B cell (primary cell): Measurements from ENCODE around the gene CEACAM16. TPM values are rescaled to one million over a fixed set of nuclear protein-coding genes. Genes with fewer than 3 reads are reported as not detected.

ENCODE experiments used
- ATAC-seq: fragments of 200-7000 bp; cut with Tn5 transposase; one replicate; pipeline ENCODE4 v1.10.0; 2021; ENCODE audit warnings: low read depth, mild to moderate bottlenecking, moderate number of reproducible peaks, moderate library complexity
- CTCF ChIA-PET: fragments of 350-600 bp; sonication (Branson Sonifier 250); formaldehyde crosslinking; loops from one replicate; lab custom pipeline; 2021; ENCODE audit warnings: antibody characterized with exemption, inconsistent platforms; lab: Charles Lee
- POLR2A ChIA-PET: fragments of 350-600 bp; sonication (Branson Sonifier 250); formaldehyde crosslinking; loops from one replicate; lab custom pipeline; 2021; ENCODE audit warnings: antibody characterized with exemption; lab: Charles Lee
- DNase-seq: peaks from one replicate; pipeline ENCODE4 v3.0.0; 2013
- H2AFZ ChIP-seq: 2 replicates; pipeline ENCODE4 v1.6.1; 2012; ENCODE audit warnings: mild to moderate bottlenecking, low read depth, low read length; ENCODE audit not compliant: insufficient read depth, poor library complexity, severe bottlenecking
- H3K27ac ChIP-seq, 2 donors: 1 replicate in 1 of 2; 2 replicates in 1 of 2; pipeline ENCODE4 v1.5.1; 2012 to 2013; ENCODE audit warnings: low read length in 2 of 2, mild to moderate bottlenecking in 2 of 2, moderate library complexity in 1 of 2
- H3K27me3 ChIP-seq, 4 experiments: fragments of 200-600 bp in 1 of 4; sonication (generic) in 1 of 4; replicated peaks in 1 of 4; 1 replicate in 2 of 4; 2 replicates in 2 of 4; pipeline versions ENCODE4 v1.6.1 to v1.7.0; 2013 to 2016; ENCODE audit warnings: low read length in 3 of 4, mild to moderate bottlenecking in 2 of 4, mixed read lengths in 1 of 4, moderate library complexity in 1 of 4; ENCODE audit not compliant: insufficient read depth in 4 of 4, control insufficient read depth in 3 of 4; ENCODE audit errors: control extremely low read depth in 1 of 4
- H3K36me3 ChIP-seq, 2 experiments: replicated peaks in 1 of 2; 1 replicate in 1 of 2; 2 replicates in 1 of 2; pipeline versions ENCODE4 v1.6.1 to v1.7.1; 2013; ENCODE audit warnings: low read length in 1 of 2; ENCODE audit not compliant: insufficient read depth in 2 of 2, control insufficient read depth in 1 of 2; ENCODE audit errors: control extremely low read depth in 1 of 2, extremely low read depth in 1 of 2
- H3K4me1 ChIP-seq, 2 donors: fragments of 200-600 bp in 1 of 2; sonication (generic) in 1 of 2; 1 replicate in 1 of 2; 2 replicates in 1 of 2; pipeline versions ENCODE4 v1.5.1 to v1.6.1; 2013 to 2017; ENCODE audit warnings: low read length in 2 of 2; ENCODE audit not compliant: control insufficient read depth in 2 of 2, insufficient read depth in 2 of 2
- H3K4me2 ChIP-seq: replicated peaks from 2 replicates; pipeline ENCODE3; 2012; ENCODE audit warnings: mild to moderate bottlenecking, low read depth, low read length; ENCODE audit not compliant: poor library complexity, severe bottlenecking
- H3K4me3 ChIP-seq, 5 experiments: fragments of 200-600 bp in 1 of 5; sonication (generic) in 1 of 5; 1 replicate in 3 of 5; 2 replicates in 2 of 5; pipeline versions ENCODE4 v1.5.1 to v1.7.0; 2011 to 2016; ENCODE audit warnings: low read length in 4 of 5, mild to moderate bottlenecking in 4 of 5, low read depth in 2 of 5, control low read depth in 1 of 5, moderate library complexity in 1 of 5; ENCODE audit not compliant: insufficient read depth in 1 of 5; ENCODE audit errors: control extremely low read depth in 1 of 5, extremely low read depth in 1 of 5
- H3K79me2 ChIP-seq: fragments of 200-600 bp; sonication (generic); one replicate; pipeline ENCODE4 v1.6.0; 2016; ENCODE audit warnings: low read length; ENCODE audit not compliant: control insufficient read depth, insufficient read depth
- H3K9ac ChIP-seq: fragments of 200-600 bp; sonication (generic); 2 replicates; pipeline ENCODE4 v1.6.1; 2017; ENCODE audit warnings: mild to moderate bottlenecking, low read length, moderate library complexity
- H3K9me3 ChIP-seq, 3 donors: one replicate each; pipeline versions ENCODE4 v1.6.1 to v1.7.1; 2013; ENCODE audit warnings: low read length in 2 of 3; ENCODE audit not compliant: control insufficient read depth in 2 of 3, insufficient read depth in 1 of 3; ENCODE audit errors: control extremely low read depth in 1 of 3
- H4K20me1 ChIP-seq: 2 replicates; pipeline ENCODE4 v1.6.0; 2012; ENCODE audit warnings: mild to moderate bottlenecking, low read length; ENCODE audit not compliant: insufficient read depth, control insufficient read depth, poor library complexity, severe bottlenecking
- H3K27ac Mint-ChIP-seq: one replicate; pipeline ENCODE4 v1.8.0; 2021; ENCODE audit warnings: mixed read lengths
- H3K27me3 Mint-ChIP-seq: one replicate; pipeline ENCODE4 v1.8.0; 2021; ENCODE audit warnings: mixed read lengths
- H3K4me1 Mint-ChIP-seq: one replicate; pipeline ENCODE4 v1.8.0; 2021; ENCODE audit warnings: mixed read lengths
- H3K4me3 Mint-ChIP-seq: one replicate; pipeline ENCODE4 v1.8.0; 2021; ENCODE audit warnings: mixed read lengths
- H3K9me3 Mint-ChIP-seq: one replicate; pipeline ENCODE4 v1.8.0; 2022; ENCODE audit warnings: mixed read lengths; ENCODE audit not compliant: insufficient read depth
- CTCF ChIP-seq: fragments of 200-600 bp; IDR thresholded peaks from one replicate; pipeline ENCODE4 v1.8.0; 2022; ENCODE audit warnings: antibody characterized with exemption, mild to moderate bottlenecking
- EZH2 ChIP-seq: IDR thresholded peaks from 2 replicates; pipeline ENCODE4 v1.6.1; 2012; ENCODE audit warnings: borderline replicate concordance, low read depth, mild to moderate bottlenecking, moderate library complexity, low read length; ENCODE audit not compliant: insufficient read depth, poor library complexity, severe bottlenecking
- WGBS: methylation state at CpG from one replicate; pipeline ENCODE4 v1.1.5; 2013; ENCODE audit warnings: missing lambda C conversion rate; ENCODE audit not compliant: insufficient coverage; 5-methylcytosine and 5-hydroxymethylcytosine counted together
- intact Hi-C: fragments of 100-400 bp; cut with micrococcal nuclease; formaldehyde crosslinking; loops from one replicate; pipeline ENCODE4 v1.10.0; 2022
- polyA plus RNA-seq: library from polyadenylated mRNA; depleted of rRNA; stranded (reverse); fragments of >200 nt; gene quantifications from 2 replicates; pipeline ENCODE4 v1.2.3, GENCODE V29; 2012
- total RNA-seq, 2 donors: library from RNA; stranded (reverse); fragments of 120-200 nt in 1 of 2; gene quantifications; 1 replicate in 1 of 2; 2 replicates in 1 of 2; pipeline versions ENCODE4 v1.2.3 to v1.2.4, GENCODE V29; 2013 to 2022

CEACAM16 gene
- total and polyA plus RNA-seq, 2 donors (not counting 1 experiment from before 2014, with no cell fraction given) = not detected

GRCh38 chr19:44737238-44738071, 38.5 kb downstream of the CEACAM16 start:
- Histone ChIP-seq H3K79me2 (no peaks in the 10 kb centered on the region), H2AFZ (no peak overlapping the region), H4K20me1 (no peaks in the 10 kb centered on the region), H3K9ac (no peak overlapping the region), H3K9me3 (no peaks in the 10 kb centered on the region), H3K4me3 (no peak overlapping the region), H3K27me3 (no peaks in the 10 kb centered on the region), H3K4me2 (no peak overlapping the region), H3K36me3 (no peaks in the 10 kb centered on the region), H3K4me1 (peaks cover 0 to 18% of the 10 kb centered on the region in 2 donors), H3K27ac (no peak overlapping the region)
- H3K4me1 Mint-ChIP-seq = peaks cover 13% of the 10 kb centered on the region
- ATAC-seq (no peak), DNase-seq (no peak)
- H3K9me3 Mint-ChIP-seq = no peaks in the 10 kb centered on the region
- ChIA-PET POLR2A (no interaction called here), CTCF (interaction anchor here (1.5 to 8.4 kb wide), 2 partner anchors 13 to 14 kb away, joined by 8 to 54 read pairs; no protein-coding TSS in a partner anchor)
- H3K27me3 Mint-ChIP-seq = no peaks in the 10 kb centered on the region
- WGBS = 75% methylated on average over 9 of the region's 13 CpGs
- TF ChIP-seq CTCF (no peak), EZH2 (no peak)
- intact Hi-C loops = no loop called here
- H3K27ac Mint-ChIP-seq = no peak overlapping the region
- no peak overlapping the region for H3K4me3 Mint-ChIP-seq

- no peaks in the 10 kb centered on the region for H3K27me3 ChIP-seq
- no peak overlapping the region for H3K9ac ChIP-seq
- Mint-ChIP-seq H3K4me1 (peaks cover 18% of the 10 kb centered on the region), H3K27ac (no peak overlapping the region), H3K27me3 (no peaks in the 10 kb centered on the region), H3K9me3 (no peaks in the 10 kb centered on the region), H3K4me3 (no peak overlapping the region)
- H3K27ac ChIP-seq = no peak overlapping the region
- no peak for TF ChIP-seq EZH2
- H4K20me1 ChIP-seq = no peaks in the 10 kb centered on the region
- no peak for ATAC-seq
- H2AFZ ChIP-seq = no peak overlapping the region
- 100% methylated on average over 1 of the region's 2 CpGs for WGBS
- POLR2A ChIA-PET = no interaction called here
- peaks cover 0 to 21% of the 10 kb centered on the region in 2 donors for H3K4me1 ChIP-seq
- CTCF ChIA-PET = interaction anchor here (1.1 to 8.4 kb wide), 2 partner anchors 14 to 33 kb away, joined by 4 to 54 read pairs; no protein-coding TSS in a partner anchor
- no peaks in the 10 kb centered on the region for H3K79me2 ChIP-seq
- H3K4me3 ChIP-seq = no peak overlapping the region
- intact Hi-C loops = no loop called here
- no peak overlapping the region for H3K4me2 ChIP-seq
- no peaks in the 10 kb centered on the region for H3K9me3 ChIP-seq
- H3K36me3 ChIP-seq = no peaks in the 10 kb centered on the region
- DNase-seq = no peak
Measured at GRCh38 chr19:44738136-44738535, 39.2 kb downstream of the CEACAM16 start.
